HFFc6 (cell line): ENCODE data around the gene ABCG2. TPM values are rescaled to one million over a fixed set of nuclear protein-coding genes. Genes with fewer than 3 reads are reported as not detected.
"Not testable (repeated sequence)": the region's sequence is repeated elsewhere in the genome, so short reads cannot be mapped to it uniquely, and the experiment has no call there.

ENCODE experiments used
- DNase-seq: peaks from one replicate; pipeline ENCODE4 v3.0.0-alpha.2; 2018
- H3K27ac Mint-ChIP-seq: 2 replicates; pipeline ENCODE4 v1.8.0; 2020; ENCODE audit warnings: mild to moderate bottlenecking, mixed read lengths
- H3K27me3 Mint-ChIP-seq: 2 replicates; pipeline ENCODE4 v1.8.0; 2021; ENCODE audit warnings: mild to moderate bottlenecking, moderate library complexity, mixed read lengths; ENCODE audit not compliant: insufficient read depth
- H3K36me3 Mint-ChIP-seq: 2 replicates; pipeline ENCODE4 v1.8.0; 2021; ENCODE audit warnings: low read depth, mixed read lengths
- H3K4me1 Mint-ChIP-seq: 2 replicates; pipeline ENCODE4 v1.8.0; 2020; ENCODE audit warnings: low read depth, mixed read lengths
- H3K4me3 Mint-ChIP-seq: 2 replicates; pipeline ENCODE4 v1.8.0; 2020; ENCODE audit warnings: mild to moderate bottlenecking, moderate library complexity, mixed read lengths
- H3K9me3 Mint-ChIP-seq: 2 replicates; pipeline ENCODE4 v1.8.0; 2020; ENCODE audit warnings: mild to moderate bottlenecking, mixed read lengths
- total RNA-seq, 6 experiments: library from RNA; stranded (reverse); fragmentation: NEBNext Ultra II Directional; extraction: Animal tissue kit (Norgen Biotek cat#: 25700); gene quantifications; 2 replicates in 1 of 6; 3 replicates in 5 of 6; pipeline ENCODE4 v1.2.3, GENCODE V29; 2021
- TF ChIP-seq, protein P1 (sequence below): fragments of 200-600 bp; sonication (generic); IDR thresholded peaks from 2 replicates; pipeline ENCODE4 v1.5.0; 2021; ENCODE audit warnings: antibody characterized with exemption, mild to moderate bottlenecking

The ABCG2 gene
- total RNA-seq, 6 experiments from 2014 or later, result 0.10 to 0.33 (median 0.13) TPM

DNA sequence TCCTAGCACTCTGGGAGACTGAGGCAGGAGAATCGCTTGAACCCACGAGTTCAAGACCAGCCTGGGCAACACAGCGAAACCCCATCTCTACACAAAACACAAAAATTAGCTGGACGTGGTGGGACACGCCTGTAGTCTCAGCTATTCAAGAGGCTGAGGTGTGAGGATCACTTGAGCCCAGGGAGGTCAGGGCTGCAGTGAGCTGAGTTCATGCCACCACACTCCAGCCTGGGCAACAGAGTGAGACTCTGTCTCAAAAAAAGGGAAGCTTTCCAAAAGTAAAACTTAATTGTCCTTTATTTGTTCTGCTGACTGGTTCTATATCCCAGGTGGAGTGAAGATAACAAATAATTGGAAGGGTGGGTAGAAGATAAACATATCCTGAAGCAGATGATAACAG, 45.6 kb downstream of the ABCG2 start:
- Mint-ChIP-seq H3K27me3 (no peaks in the 10 kb centered on the region), H3K27ac (no peak overlapping the region), H3K36me3 (no peaks in the 10 kb centered on the region), H3K4me3 (no peak overlapping the region), H3K4me1 (no peaks in the 10 kb centered on the region), H3K9me3 (no peaks in the 10 kb centered on the region)
- TF ChIP-seq, protein P1, sequence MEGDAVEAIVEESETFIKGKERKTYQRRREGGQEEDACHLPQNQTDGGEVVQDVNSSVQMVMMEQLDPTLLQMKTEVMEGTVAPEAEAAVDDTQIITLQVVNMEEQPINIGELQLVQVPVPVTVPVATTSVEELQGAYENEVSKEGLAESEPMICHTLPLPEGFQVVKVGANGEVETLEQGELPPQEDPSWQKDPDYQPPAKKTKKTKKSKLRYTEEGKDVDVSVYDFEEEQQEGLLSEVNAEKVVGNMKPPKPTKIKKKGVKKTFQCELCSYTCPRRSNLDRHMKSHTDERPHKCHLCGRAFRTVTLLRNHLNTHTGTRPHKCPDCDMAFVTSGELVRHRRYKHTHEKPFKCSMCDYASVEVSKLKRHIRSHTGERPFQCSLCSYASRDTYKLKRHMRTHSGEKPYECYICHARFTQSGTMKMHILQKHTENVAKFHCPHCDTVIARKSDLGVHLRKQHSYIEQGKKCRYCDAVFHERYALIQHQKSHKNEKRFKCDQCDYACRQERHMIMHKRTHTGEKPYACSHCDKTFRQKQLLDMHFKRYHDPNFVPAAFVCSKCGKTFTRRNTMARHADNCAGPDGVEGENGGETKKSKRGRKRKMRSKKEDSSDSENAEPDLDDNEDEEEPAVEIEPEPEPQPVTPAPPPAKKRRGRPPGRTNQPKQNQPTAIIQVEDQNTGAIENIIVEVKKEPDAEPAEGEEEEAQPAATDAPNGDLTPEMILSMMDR, result no peak
- DNase-seq, result no peak

DNA sequence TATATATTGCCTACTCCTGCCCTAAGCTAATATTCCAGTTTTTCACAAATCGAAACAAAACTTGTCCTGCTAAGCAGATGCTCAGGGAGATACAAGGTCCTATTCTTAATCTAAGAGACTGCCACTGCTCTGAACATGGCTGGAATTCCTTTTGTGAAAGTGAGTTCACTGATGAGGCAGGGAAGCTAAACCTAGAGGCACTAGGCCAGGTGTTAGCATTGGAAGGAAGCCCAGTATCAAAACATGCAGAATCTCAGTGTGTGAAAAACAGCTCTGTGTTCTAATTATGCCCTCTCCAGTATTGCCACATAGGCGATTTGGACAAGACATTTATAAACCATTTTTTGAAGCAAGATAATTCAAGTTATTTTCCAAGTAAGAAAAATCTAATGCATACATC, 47.6 kb downstream of the ABCG2 start:
- no peak overlapping the region for H3K4me3 Mint-ChIP-seq
- H3K4me1 Mint-ChIP-seq, result peaks cover 18% of the 10 kb centered on the region
- no peak for DNase-seq
- H3K27ac Mint-ChIP-seq, result no peak overlapping the region
- TF ChIP-seq, protein P1, result no peak
- no peaks in the 10 kb centered on the region for H3K27me3 Mint-ChIP-seq
- no peaks in the 10 kb centered on the region for H3K36me3 Mint-ChIP-seq
- no peaks in the 10 kb centered on the region for H3K9me3 Mint-ChIP-seq

DNA sequence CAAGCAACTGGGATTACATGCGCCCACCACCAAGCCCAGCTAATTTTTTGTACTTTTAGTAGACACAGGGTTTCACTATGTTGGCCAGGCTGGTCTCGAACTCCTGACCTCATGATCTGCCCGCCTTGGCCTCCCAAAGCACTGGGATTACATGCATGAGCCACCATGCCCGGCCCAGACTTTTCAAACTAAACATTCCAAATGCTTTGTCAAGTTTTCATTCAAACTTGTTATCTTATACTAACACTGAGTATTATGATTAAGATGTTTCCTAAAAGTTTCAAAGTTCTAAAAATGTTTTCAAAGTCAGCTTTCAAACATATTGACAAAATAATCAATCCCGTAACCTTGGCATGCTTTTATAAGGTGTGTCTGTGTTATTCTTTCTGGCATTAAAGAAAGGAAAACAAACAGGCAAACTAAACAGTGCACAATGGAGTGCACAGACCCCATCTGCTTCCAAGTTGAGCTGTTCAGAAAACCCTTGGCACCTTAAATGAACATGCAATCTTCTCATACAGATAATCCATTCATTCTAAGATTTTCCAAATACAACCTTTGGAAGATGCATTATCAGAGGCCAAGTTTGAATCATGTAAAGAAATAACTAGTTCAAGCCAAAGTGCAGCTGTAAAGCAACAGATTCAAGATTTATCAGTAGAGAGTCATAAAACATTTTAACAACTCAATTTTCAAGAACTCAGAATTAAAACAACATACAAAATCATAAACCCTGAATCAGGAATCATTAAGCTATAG, 49.1 kb downstream of the ABCG2 start:
- no peak for DNase-seq
- no peaks in the 10 kb centered on the region for H3K27me3 Mint-ChIP-seq
- H3K4me1 Mint-ChIP-seq, result peaks cover 33% of the 10 kb centered on the region
- no peaks in the 10 kb centered on the region for H3K9me3 Mint-ChIP-seq
- TF ChIP-seq, protein P1, result no peak
- no peaks in the 10 kb centered on the region for H3K36me3 Mint-ChIP-seq
- H3K4me3 Mint-ChIP-seq, result no peak overlapping the region
- H3K27ac Mint-ChIP-seq, result no peak overlapping the region

DNA sequence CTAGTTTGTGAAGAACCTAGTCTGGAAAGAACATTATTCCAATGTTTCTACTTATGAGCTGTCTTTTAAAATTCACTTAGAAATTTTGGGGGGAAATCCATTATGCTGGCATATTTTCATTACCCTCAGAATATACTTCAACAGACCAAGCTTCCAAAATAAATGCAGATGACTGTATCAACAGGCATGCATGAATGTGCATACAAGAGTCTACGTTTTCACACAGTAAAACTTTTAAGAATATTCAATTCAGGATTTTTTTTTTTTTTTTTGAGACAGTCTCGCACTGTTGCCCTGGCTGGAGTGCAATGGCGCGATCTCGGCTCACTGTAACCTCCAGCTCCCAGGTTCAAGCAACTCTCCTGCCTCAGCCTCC, 49.7 kb downstream of the ABCG2 start:
- no peak for DNase-seq
- Mint-ChIP-seq H3K4me3 (no peak overlapping the region), H3K27ac (no peak overlapping the region), H3K27me3 (no peaks in the 10 kb centered on the region), H3K9me3 (no peaks in the 10 kb centered on the region), H3K36me3 (no peaks in the 10 kb centered on the region), H3K4me1 (peaks cover 36% of the 10 kb centered on the region)
- TF ChIP-seq, protein P1, result no peak

DNA sequence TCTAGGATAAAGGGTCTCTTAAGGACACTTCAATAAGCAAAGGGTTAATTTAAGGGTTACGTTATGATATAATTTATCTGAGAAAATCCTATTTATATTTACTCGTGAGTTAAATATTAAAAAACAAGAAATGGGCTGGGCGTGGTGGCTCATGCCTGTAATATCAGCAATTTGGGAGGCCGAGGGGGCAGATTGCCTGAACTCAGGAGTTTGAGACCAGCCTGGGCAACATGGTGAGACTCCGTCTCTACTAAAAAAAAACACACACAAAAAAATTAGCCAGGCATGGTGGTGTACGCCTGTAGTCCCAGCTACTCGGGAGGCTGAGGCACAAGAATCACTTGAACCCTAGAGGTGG, 50.4 kb downstream of the ABCG2 start:
- not testable (repeated sequence) for H3K9me3 Mint-ChIP-seq, DNase-seq, H3K27me3 Mint-ChIP-seq, H3K4me3 Mint-ChIP-seq, H3K36me3 Mint-ChIP-seq, H3K27ac Mint-ChIP-seq
- peaks cover 36% of the 10 kb centered on the region for H3K4me1 Mint-ChIP-seq

DNA sequence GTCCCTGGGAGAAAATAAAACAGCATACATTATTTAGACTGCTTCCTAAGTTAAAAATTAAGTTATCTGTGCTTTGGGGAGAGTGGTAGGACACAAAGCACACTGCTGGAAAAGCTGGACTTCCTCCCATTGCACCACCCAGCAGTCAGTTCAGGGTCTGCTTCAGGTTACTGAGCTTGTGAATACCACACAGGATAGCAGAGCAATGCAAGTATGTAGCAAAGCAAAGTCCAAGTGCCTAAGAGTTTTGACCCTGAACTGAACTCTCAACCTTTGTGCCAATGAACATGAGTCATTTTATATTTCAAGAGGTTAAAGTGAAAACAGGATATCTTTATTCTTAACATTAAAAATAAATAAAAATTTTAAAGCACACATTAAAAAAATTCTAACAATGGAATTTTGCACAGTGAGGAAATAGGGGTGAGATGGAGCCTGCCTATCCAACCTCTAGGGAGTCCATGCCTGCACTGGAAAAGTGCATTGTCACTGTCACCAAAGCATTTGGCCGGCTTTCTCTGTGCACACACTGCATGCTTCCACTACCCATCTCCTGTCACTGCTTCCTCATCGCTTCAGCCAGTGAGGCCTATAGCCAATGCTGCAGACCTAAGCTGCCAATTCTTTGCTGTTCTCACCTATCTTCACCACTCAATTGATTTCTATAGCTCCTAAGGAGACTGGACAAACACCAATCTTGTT, 50.9 kb downstream of the ABCG2 start:
- no peaks in the 10 kb centered on the region for H3K9me3 Mint-ChIP-seq
- H3K27me3 Mint-ChIP-seq, result no peaks in the 10 kb centered on the region; the same call in 1 of the 2 replicates
- TF ChIP-seq, protein P1, result no peak
- no peak overlapping the region for H3K27ac Mint-ChIP-seq
- H3K4me3 Mint-ChIP-seq, result no peak overlapping the region
- DNase-seq, result no peak
- peaks cover 36% of the 10 kb centered on the region for H3K4me1 Mint-ChIP-seq
- H3K36me3 Mint-ChIP-seq, result no peaks in the 10 kb centered on the region
